ENCODE measurements around the gene TNNC2.
A peak's percentile ranks its signal among the peaks of the same experiment; 100 is the strongest.
"Not testable (repeated sequence)": the region's sequence is repeated elsewhere in the genome, so short reads cannot be mapped to it uniquely, and the experiment has no call there.

Gene TNNC2

GRCh38 chr20:45797510-45797909, 29.6 kb downstream of the TNNC2 start:
- DNase-seq (ENCODE audit: low read depth, low spot score); H3K4me3 ChIP-seq (ENCODE audit: low read length): not testable (repeated sequence)

GRCh38 chr20:45796337-45797065, 30.6 kb downstream of the TNNC2 start:
- H3K4me3 ChIP-seq (ENCODE audit: low read length) = no peak overlapping the region
- DNase-seq (ENCODE audit: low read depth, low spot score) = no peak

- DNase-seq (ENCODE audit: low read depth, low spot score) = no peak
- peak overlapping the region; percentile 88 for H3K4me3 ChIP-seq (ENCODE audit: low read length)
Observed at GRCh38 chr20:45792317-45793118, 34.6 kb downstream of the TNNC2 start.

GRCh38 chr20:45788351-45788750, 38.8 kb downstream of the TNNC2 start:
- no peak overlapping the region for H3K4me3 ChIP-seq (ENCODE audit: low read length)
- DNase-seq (ENCODE audit: low read depth, low spot score) = no peak

- DNase-seq (ENCODE audit: low read depth, low spot score) = no peak
- H3K4me3 ChIP-seq (ENCODE audit: low read length) = no peak overlapping the region
Observed at GRCh38 chr20:45783656-45784294, 43.3 kb downstream of the TNNC2 start.

- no peak for DNase-seq (ENCODE audit: low read depth, low spot score)
- no peak overlapping the region for H3K4me3 ChIP-seq (ENCODE audit: low read length)
Observed at GRCh38 chr20:45782890-45783289, 44.2 kb downstream of the TNNC2 start.

GRCh38 chr20:45781391-45781931, 45.7 kb downstream of the TNNC2 start:
- no peak for DNase-seq (ENCODE audit: low read depth, low spot score)

GRCh38 chr20:45780159-45780558, 47.0 kb downstream of the TNNC2 start:
- no peak for DNase-seq (ENCODE audit: low read depth, low spot score)
- no peak overlapping the region for H3K4me3 ChIP-seq (ENCODE audit: low read length)

More at GRCh38 chr20:45781391-45781931, 45.7 kb downstream of the TNNC2 start:
- H3K4me3 ChIP-seq (ENCODE audit: low read length) = no peak overlapping the region

- no peak overlapping the region for H3K4me3 ChIP-seq (ENCODE audit: low read length)
- DNase-seq (ENCODE audit: low read depth, low spot score) = no peak
Observed at GRCh38 chr20:45779011-45779915, 47.8 kb downstream of the TNNC2 start.

- no peak for DNase-seq (ENCODE audit: low read depth, low spot score)
- no peak overlapping the region for H3K4me3 ChIP-seq (ENCODE audit: low read length)
Observed at GRCh38 chr20:45776931-45777330, 50.2 kb downstream of the TNNC2 start.

- no peak for DNase-seq (ENCODE audit: low read depth, low spot score)
- no peak overlapping the region for H3K4me3 ChIP-seq (ENCODE audit: low read length)
Observed at GRCh38 chr20:45775411-45775810, 51.7 kb downstream of the TNNC2 start.

GRCh38 chr20:45774945-45775344, 52.2 kb downstream of the TNNC2 start:
- no peak for DNase-seq (ENCODE audit: low read depth, low spot score)

More at GRCh38 chr20:45774945-45775344, 52.2 kb downstream of the TNNC2 start:
- no peak overlapping the region for H3K4me3 ChIP-seq (ENCODE audit: low read length)
